ENCODE measurements around the gene HOXD11. TPM values are rescaled to one million over a fixed set of nuclear protein-coding genes. Genes with fewer than 3 reads are reported as not detected.
A peak's percentile ranks its signal among the peaks of the same experiment; 100 is the strongest.

The HOXD11 gene
- total RNA-seq, 1 donor from 2014 or later = 16.3 TPM

- DNase-seq (ENCODE audit: low read depth) = no peak
- Histone ChIP-seq H3K36me3 (ENCODE audit: control insufficient read depth, insufficient read depth, low read length) (no peaks in the 10 kb centered on the region), H3K4me3 (ENCODE audit: low read depth, low read length) (no peak within 1 kb of the TSS), H3K27me3 (ENCODE audit: control insufficient read depth, insufficient read depth, low read length) (peaks cover 90% of the 10 kb centered on the region)
- TF ChIP-seq CTCF (IDR thresholded peaks at IDR 0.05; ENCODE audit: insufficient read depth, low read length, poor library complexity, severe bottlenecking) = no peak
These were observed 14.6 kb upstream of the HOXD11 start, which contains the start of gene HOXD13 for GRCh38 chr2:176092270-176093144. Gene HOXD13 (plus strand): TSS chr2:176092721. CDS start chr2:176092891, 170 bp downstream.

GRCh38 chr2:176093145-176093897 lies 13.8 kb upstream of the HOXD11 start:
- Histone ChIP-seq H3K36me3 (ENCODE audit: control insufficient read depth, insufficient read depth, low read length) (no peaks in the 10 kb centered on the region), H3K4me3 (ENCODE audit: low read depth, low read length) (no peak overlapping the region), H3K27me3 (ENCODE audit: control insufficient read depth, insufficient read depth, low read length) (peaks cover 90% of the 10 kb centered on the region)
- peak; percentile 9 for TF ChIP-seq CTCF (IDR thresholded peaks at IDR 0.05; ENCODE audit: insufficient read depth, low read length, poor library complexity, severe bottlenecking)
- no peak for DNase-seq (ENCODE audit: low read depth)

GRCh38 chr2:176093898-176094249 lies 13.2 kb upstream of the HOXD11 start:
- Histone ChIP-seq H3K27me3 (ENCODE audit: control insufficient read depth, insufficient read depth, low read length) (peaks cover 90% of the 10 kb centered on the region), H3K36me3 (ENCODE audit: control insufficient read depth, insufficient read depth, low read length) (no peaks in the 10 kb centered on the region), H3K4me3 (ENCODE audit: low read depth, low read length) (no peak overlapping the region)
- TF ChIP-seq CTCF (IDR thresholded peaks at IDR 0.05; ENCODE audit: insufficient read depth, low read length, poor library complexity, severe bottlenecking) = no peak
- no peak for DNase-seq (ENCODE audit: low read depth)

- Histone ChIP-seq H3K4me3 (ENCODE audit: low read depth, low read length) (no peak overlapping the region), H3K27me3 (ENCODE audit: control insufficient read depth, insufficient read depth, low read length) (peaks cover 90% of the 10 kb centered on the region), H3K36me3 (ENCODE audit: control insufficient read depth, insufficient read depth, low read length) (no peaks in the 10 kb centered on the region)
- DNase-seq (ENCODE audit: low read depth) = no peak
- TF ChIP-seq CTCF (IDR thresholded peaks at IDR 0.05; ENCODE audit: insufficient read depth, low read length, poor library complexity, severe bottlenecking) = no peak
These were observed 12.7 kb upstream of the HOXD11 start for GRCh38 chr2:176094349-176094748.

GRCh38 chr2:176095421-176095820 lies 11.7 kb upstream of the HOXD11 start:
- TF ChIP-seq CTCF (IDR thresholded peaks at IDR 0.05; ENCODE audit: insufficient read depth, low read length, poor library complexity, severe bottlenecking) = no peak
- no peaks in the 10 kb centered on the region for H3K36me3 ChIP-seq (ENCODE audit: control insufficient read depth, insufficient read depth, low read length)
- H3K4me3 ChIP-seq (ENCODE audit: low read depth, low read length) = no peak overlapping the region
- DNase-seq (ENCODE audit: low read depth) = no peak
- peaks cover 91% of the 10 kb centered on the region for H3K27me3 ChIP-seq (ENCODE audit: control insufficient read depth, insufficient read depth, low read length)
